Activated CD8-positive, alpha-beta T cell treated with anti-CD3 and anti-CD28 coated beads for 36 hours (primary cell): ENCODE results near the gene HSPA13. TPM values are rescaled to one million over a fixed set of nuclear protein-coding genes. Genes with fewer than 3 reads are reported as not detected.
"Not testable (repeated sequence)": the region's sequence is repeated elsewhere in the genome, so short reads cannot be mapped to it uniquely, and the experiment has no call there.

Source experiments
- ATAC-seq: fragments of 200-7000 bp; cut with Tn5 transposase; one replicate; pipeline ENCODE4 v1.10.0; 2021; ENCODE audit warnings: mild to moderate bottlenecking, moderate library complexity
- CTCF ChIA-PET: fragments of 350-600 bp; sonication (Branson Sonifier 250); formaldehyde crosslinking; loops from one replicate; lab custom pipeline; 2021; ENCODE audit warnings: antibody characterized with exemption; lab: Charles Lee
- POLR2A ChIA-PET: fragments of 350-600 bp; sonication (Branson Sonifier 250); formaldehyde crosslinking; loops from one replicate; lab custom pipeline; 2021; ENCODE audit warnings: antibody characterized with exemption; lab: Charles Lee
- DNase-seq: peaks from one replicate; pipeline ENCODE4 v3.0.0-alpha.2; 2020
- H3K27ac Mint-ChIP-seq: one replicate; pipeline ENCODE4 v1.8.0; 2021; ENCODE audit warnings: mild to moderate bottlenecking, mixed read lengths
- H3K27me3 Mint-ChIP-seq: one replicate; pipeline ENCODE4 v1.8.0; 2021; ENCODE audit warnings: mixed read lengths
- H3K36me3 Mint-ChIP-seq: one replicate; pipeline ENCODE4 v1.8.0; 2021; ENCODE audit warnings: low read depth, mixed read lengths
- H3K4me1 Mint-ChIP-seq: one replicate; pipeline ENCODE4 v1.8.0; 2021; ENCODE audit warnings: low read depth, mixed read lengths
- H3K4me3 Mint-ChIP-seq: one replicate; pipeline ENCODE4 v1.8.0; 2021; ENCODE audit warnings: mild to moderate bottlenecking, moderate library complexity, mixed read lengths
- H3K9me3 Mint-ChIP-seq: one replicate; pipeline ENCODE4 v1.8.0; 2021; ENCODE audit warnings: mixed read lengths
- intact Hi-C: fragments of 100-400 bp; cut with micrococcal nuclease; formaldehyde crosslinking; loops from one replicate; pipeline ENCODE4 v1.10.0; 2022
- total RNA-seq, 2 experiments: library from RNA; stranded (reverse); gene quantifications; one replicate each; pipeline ENCODE4 v1.2.3, GENCODE V29; 2021
- TF ChIP-seq, protein P1 (sequence below): fragments of 200-600 bp; IDR thresholded peaks from one replicate; pipeline ENCODE4 v1.8.0; 2022; ENCODE audit warnings: antibody characterized with exemption, mild to moderate bottlenecking

Gene HSPA13
- total RNA-seq, 2 experiments from 2014 or later: 37.1 to 39.8 TPM

DNA sequence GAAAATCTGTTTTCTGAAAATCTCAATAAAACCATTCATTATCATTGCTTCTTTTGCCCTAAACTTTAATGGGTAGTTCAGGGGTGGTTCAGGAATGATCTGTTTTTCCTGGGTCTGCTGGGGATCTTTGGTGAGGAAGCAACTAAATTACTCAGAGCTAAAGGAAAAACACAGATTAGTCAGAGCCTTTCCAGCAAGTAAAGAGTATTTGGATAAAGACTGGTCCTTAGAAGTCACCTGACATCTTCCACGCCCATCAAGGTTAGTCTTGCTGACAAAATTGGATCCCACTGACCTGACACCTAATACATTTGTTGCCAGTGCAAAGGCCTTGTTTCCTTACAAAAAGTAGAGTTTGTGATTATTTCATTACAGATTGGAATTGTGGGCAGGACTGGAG lies 24.2 kb downstream of the HSPA13 start:
- TF ChIP-seq, protein P1, sequence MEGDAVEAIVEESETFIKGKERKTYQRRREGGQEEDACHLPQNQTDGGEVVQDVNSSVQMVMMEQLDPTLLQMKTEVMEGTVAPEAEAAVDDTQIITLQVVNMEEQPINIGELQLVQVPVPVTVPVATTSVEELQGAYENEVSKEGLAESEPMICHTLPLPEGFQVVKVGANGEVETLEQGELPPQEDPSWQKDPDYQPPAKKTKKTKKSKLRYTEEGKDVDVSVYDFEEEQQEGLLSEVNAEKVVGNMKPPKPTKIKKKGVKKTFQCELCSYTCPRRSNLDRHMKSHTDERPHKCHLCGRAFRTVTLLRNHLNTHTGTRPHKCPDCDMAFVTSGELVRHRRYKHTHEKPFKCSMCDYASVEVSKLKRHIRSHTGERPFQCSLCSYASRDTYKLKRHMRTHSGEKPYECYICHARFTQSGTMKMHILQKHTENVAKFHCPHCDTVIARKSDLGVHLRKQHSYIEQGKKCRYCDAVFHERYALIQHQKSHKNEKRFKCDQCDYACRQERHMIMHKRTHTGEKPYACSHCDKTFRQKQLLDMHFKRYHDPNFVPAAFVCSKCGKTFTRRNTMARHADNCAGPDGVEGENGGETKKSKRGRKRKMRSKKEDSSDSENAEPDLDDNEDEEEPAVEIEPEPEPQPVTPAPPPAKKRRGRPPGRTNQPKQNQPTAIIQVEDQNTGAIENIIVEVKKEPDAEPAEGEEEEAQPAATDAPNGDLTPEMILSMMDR: no peak
- intact Hi-C loops: no loop called here
- POLR2A ChIA-PET: no interaction called here

DNA sequence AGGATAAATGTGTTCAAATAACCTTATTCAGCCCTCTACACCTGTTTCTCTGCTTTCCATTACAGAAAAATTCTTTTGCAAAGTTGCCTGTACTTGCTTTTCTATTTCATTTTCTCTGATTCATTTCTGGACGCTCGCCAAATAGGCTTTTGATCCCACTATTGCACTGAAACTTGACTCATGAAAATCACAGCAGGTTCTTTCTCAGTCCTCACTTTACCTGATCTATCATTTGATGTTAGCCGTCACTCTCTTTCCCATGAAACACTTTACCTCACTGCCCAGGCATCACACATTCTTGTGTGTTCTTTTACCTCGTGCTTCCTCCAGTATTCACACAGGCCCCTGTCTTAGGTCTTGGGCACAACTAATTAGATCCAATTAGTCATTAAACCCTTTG lies 26.2 kb downstream of the HSPA13 start:
- TF ChIP-seq, protein P1: no peak
- Mint-ChIP-seq H3K36me3 (no peaks in the 10 kb centered on the region), H3K4me1 (no peaks in the 10 kb centered on the region), H3K27me3 (peaks cover 5% of the 10 kb centered on the region), H3K27ac (no peak overlapping the region), H3K9me3 (no peaks in the 10 kb centered on the region), H3K4me3 (no peak overlapping the region)
- intact Hi-C loops: no loop called here
- CTCF ChIA-PET: no interaction called here
- DNase-seq (no peak), ATAC-seq (no peak)
- POLR2A ChIA-PET: no interaction called here

More for the DNA sequence above, 24.2 kb downstream of the HSPA13 start:
- CTCF ChIA-PET: no interaction called here
- Mint-ChIP-seq H3K36me3 (no peaks in the 10 kb centered on the region), H3K27me3 (peaks cover 8% of the 10 kb centered on the region), H3K4me3 (no peak overlapping the region), H3K4me1 (no peaks in the 10 kb centered on the region), H3K27ac (no peak overlapping the region), H3K9me3 (no peaks in the 10 kb centered on the region)
- DNase-seq (no peak), ATAC-seq (no peak)

DNA sequence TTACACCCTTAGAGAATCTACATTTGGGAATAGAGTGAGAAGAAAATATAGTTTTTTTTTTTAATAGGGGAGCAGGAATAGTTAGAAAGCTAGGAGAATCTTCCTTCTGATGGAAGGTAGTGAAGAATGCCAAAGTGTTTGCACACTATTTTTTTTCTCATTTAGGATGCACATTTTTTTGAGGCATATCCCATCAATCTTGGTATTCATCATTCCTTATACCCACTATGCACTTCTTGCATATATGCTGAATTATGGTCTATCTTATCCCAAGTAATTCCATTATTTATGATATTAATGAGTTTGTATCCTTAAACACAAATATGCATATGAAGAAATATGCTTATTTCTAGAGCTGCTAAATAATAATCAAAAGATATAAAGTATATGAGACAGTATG lies 28.4 kb downstream of the HSPA13 start:
- CTCF ChIA-PET: no interaction called here
- Mint-ChIP-seq H3K4me1 (no peaks in the 10 kb centered on the region), H3K27ac (no peak overlapping the region), H3K4me3 (no peak overlapping the region), H3K36me3 (no peaks in the 10 kb centered on the region), H3K9me3 (no peaks in the 10 kb centered on the region), H3K27me3 (peaks cover 5% of the 10 kb centered on the region)
- DNase-seq: no peak
- TF ChIP-seq, protein P1: no peak
- ATAC-seq: no peak
- intact Hi-C loops: no loop called here
- POLR2A ChIA-PET: no interaction called here

DNA sequence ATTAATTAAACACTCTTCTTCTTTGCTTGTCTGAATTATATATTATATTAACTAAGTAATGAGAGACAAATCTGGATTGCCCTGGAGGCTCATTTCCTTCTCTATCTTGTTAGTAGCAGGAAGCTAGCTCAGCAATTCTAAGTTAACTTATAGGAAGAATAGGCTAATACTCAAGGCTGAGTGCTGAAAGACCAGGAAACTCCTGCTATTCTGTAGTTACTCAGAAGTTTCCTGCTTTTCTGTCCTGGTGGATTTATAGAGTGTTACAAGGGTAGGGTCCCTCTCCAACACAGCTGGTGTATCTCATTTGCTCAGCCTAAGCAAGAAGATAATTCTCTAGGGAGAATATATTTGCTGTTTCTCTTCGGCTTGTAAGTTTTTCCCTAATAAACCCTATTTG lies 29.2 kb downstream of the HSPA13 start:
- Mint-ChIP-seq H3K27me3 (peaks cover 2% of the 10 kb centered on the region), H3K36me3 (no peaks in the 10 kb centered on the region), H3K27ac (no peak overlapping the region), H3K9me3 (no peaks in the 10 kb centered on the region), H3K4me1 (no peaks in the 10 kb centered on the region), H3K4me3 (no peak overlapping the region)
- TF ChIP-seq, protein P1: no peak
- intact Hi-C loops: no loop called here
- no peak for ATAC-seq
- DNase-seq: no peak
- CTCF ChIA-PET: no interaction called here
- POLR2A ChIA-PET: no interaction called here

DNA sequence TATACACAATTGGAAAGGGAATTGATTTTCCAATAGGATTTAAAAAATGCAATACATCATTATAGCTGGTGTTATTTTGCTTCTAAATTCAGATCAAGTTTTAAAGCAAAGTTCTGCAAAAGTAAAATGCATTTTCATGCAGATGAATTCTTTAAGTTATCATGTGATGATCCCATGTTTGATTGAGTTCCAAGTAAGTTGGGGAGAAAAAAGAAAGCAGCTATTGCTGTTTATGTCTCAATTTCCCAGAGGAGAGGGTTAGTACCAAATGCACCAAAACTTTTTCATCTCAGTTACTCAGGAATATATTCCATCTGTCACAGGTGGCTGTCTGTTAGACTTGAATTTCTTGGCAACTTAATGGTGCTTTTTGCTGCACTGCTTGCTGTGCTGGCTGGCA lies 29.7 kb downstream of the HSPA13 start:
- intact Hi-C loops: no loop called here
- ChIA-PET CTCF (no interaction called here), POLR2A (no interaction called here)
- DNase-seq: no peak
- TF ChIP-seq, protein P1: no peak
- Mint-ChIP-seq H3K4me1 (no peaks in the 10 kb centered on the region), H3K27ac (no peak overlapping the region), H3K4me3 (no peak overlapping the region), H3K36me3 (no peaks in the 10 kb centered on the region), H3K27me3 (peaks cover 2% of the 10 kb centered on the region), H3K9me3 (no peaks in the 10 kb centered on the region)
- no peak for ATAC-seq

DNA sequence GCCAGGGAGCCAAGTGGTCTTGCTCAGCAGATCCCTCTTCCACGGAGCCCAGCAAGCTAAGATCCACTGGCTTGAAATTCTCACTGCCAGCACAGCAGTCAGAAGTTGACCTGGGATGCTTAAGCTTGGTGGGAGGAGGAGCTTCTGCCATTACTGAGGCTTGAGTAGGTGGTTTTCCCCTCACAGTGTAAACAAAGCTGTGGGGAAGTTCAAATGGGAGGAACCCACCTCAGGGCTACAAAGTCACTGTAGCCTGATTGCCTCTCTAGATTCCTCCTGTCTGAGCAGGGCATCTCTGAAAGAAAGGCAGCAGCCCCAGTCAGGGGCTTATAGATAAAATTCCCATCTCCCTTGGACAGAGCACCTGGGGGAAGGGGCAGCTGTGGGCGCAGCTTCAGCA lies 55.6 kb downstream of the HSPA13 start:
- H3K4me1 Mint-ChIP-seq, DNase-seq, POLR2A ChIA-PET, H3K4me3 Mint-ChIP-seq, CTCF ChIA-PET, ATAC-seq, intact Hi-C loops, H3K36me3 Mint-ChIP-seq, H3K9me3 Mint-ChIP-seq, H3K27ac Mint-ChIP-seq: not testable (repeated sequence)
- H3K27me3 Mint-ChIP-seq: peaks cover 14% of the 10 kb centered on the region
